ENCODE data around the gene CXCL16.
A peak's percentile ranks its signal among the peaks of the same experiment; 100 is the strongest.

CXCL16 gene, protein sequence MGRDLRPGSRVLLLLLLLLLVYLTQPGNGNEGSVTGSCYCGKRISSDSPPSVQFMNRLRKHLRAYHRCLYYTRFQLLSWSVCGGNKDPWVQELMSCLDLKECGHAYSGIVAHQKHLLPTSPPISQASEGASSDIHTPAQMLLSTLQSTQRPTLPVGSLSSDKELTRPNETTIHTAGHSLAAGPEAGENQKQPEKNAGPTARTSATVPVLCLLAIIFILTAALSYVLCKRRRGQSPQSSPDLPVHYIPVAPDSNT

DNA sequence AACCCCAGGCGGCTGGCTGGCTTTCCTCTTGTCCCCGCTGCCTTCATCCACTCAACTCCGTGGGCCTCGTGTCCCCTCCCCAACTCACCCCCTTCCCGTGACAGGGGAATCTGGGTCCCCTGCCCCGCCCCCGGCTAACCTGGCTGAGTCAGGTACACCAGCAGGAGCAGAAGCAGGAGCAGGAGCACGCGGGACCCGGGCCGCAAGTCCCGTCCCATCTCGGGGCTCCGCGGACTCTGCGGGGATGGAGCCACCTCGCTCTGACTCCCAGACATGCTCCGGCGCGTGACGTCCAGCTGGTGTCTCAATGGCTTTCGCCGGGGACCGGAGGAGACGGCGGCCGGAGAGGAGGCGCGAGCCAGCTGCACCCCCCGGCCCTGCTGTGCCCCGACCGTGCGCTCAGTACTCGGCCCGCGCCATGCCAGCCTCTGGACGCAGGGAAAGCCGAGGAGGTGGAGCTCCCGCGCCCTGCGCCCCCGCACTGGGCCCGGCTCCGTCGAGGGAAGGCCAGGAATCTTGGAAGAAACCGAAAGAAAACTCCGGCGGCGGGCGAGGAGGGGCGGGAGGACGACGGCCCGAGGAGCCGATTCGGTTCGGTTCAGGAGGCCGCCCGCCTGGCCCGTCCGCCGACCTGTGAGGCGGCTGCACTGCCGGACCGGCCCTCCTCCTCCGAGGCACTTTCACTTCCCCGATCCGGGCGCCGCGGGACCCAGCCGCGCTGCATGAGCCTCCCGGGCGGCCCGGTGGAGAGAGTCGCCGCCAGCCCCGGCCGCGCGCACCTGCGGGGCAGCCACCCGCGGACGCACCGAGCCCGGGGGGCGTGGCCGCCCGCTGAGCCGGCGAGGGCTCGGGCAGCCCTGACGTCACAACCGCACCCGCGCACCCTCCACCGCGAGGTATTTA is at the start of gene CXCL16, which contains the start of gene ZMYND15:
CXCL16 (minus strand) TSS at position 807 of the 903 bp plus-strand sequence; CDS start at position 218, 589 bp downstream.
ZMYND15 (plus strand) TSS at position 712 of the 903 bp plus-strand sequence. CDS start 716 bp downstream, outside the sequence.
- peak; percentile 75 for DNase-seq

DNA sequence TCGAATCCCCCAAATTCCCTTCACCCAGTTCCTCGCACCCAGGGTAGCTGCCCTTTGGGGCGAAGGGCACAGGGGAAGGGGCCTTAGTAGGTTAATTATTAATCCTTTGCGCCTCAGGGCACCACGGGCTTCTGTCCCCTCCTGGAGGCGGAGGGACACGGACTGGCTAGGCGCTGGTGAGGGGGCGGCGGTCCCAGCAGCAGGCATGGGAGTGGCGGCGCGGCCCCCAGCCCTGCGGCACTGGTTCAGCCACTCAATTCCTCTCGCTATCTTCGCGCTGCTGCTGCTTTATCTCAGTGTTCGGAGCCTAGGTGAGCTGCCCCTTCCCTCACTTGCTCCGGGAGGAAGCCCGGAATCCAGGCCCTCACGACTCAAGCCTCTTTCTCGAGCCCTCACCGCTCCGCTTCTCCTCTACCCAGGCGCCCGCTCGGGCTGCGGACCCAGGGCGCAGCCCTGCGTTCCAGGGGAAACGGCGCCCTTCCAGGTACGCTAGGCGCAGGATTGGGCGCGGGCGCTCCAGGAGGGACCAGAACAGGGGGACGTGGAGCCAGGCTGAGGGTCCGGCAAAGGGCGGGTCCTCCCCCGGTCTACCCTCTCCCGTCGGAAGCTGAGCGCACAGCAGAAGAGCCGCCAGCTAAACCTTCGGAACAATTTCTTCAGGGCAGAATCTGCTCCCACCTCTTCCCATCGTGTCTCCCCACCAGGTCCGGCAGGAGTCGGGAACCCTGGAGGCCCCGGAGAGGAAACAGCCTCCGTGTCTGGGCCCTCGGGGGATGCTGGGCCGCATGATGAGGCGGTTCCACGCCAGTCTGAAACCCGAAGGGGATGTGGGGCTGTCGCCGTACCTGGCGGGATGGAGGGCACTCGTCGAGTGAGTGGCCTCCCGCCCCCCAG is 49.3 kb upstream of the CXCL16 start, which contains the start of gene GLTPD2:
GLTPD2 (plus strand) TSS at position 158 of the 894 bp plus-strand sequence; CDS start at position 206, 48 bp downstream.
- DNase-seq: no peak

DNA sequence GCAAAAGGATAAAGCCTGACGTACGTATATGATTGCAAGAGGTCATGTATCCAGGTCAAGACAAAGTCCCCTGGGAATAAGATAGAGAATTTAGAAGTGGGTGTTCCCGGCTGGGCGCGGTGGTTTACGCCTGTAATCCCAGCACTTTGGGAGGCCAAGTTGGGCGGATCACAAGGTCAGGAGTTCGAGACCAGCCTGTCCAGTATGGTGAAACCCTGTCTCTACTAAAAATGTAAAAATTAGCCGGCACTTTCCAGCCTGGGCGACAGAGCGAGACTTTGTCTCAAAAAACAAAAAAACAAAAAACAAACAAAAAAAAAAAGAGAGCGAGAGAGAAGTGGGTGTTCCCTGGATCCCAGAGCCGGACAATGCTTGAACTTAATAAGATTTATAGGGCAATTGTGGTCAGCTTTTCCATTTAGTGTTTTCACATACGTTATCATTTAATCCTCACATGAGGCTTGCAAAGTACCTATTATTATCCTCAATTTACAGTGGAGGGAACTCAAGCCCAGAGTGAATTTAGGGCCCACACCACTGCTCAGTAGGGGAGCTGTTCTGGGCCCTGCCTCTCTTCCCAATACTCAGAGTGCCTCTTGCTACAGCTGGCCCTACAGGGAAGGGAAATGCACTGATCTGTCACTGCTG is 48.6 kb upstream of the CXCL16 start:
- DNase-seq: no peak

DNA sequence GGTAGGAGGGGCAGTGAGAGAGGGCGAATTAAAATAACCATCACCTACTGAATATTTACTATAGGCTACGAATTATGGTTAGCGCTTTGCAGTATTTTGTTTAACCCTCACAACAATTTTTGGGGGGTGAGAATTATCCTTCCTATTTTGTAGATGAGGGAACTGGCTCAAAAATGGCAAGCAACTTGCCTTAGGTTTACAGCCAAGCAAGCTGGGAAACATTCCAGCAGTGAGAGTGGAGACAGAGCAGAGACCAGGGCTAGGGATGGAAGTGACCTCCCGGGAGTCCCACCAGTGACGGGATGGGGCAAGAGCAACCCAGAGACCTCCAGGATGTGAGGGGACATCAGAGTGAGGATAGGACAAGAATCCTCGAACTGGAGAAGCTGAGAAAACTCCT is 46.8 kb upstream of the CXCL16 start:
- no peak for DNase-seq

DNA sequence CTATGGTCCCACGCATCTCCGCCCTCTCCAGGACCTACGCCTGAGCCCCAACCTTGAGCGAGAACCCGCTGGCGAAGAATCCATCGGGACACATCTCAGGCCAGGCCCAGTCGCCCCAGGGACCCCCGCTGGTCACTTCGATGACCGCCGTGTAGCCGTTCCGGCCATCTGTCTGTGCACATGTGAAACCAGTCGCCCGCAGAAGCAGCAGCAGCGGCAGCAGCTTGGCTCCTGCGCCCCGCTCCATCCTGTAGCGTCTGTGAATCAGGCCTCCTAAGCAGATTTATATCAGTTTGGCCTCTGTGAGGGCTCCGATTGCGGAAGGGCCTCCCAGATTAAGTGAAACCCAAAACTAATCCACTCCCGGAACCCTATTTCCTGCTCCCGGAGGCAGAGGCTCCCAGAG is 46.4 kb upstream of the CXCL16 start, which contains the start of gene VMO1:
VMO1 (minus strand) TSS at position 259 of the 406 bp plus-strand sequence; CDS start at position 247, 12 bp downstream.
- DNase-seq: no peak

DNA sequence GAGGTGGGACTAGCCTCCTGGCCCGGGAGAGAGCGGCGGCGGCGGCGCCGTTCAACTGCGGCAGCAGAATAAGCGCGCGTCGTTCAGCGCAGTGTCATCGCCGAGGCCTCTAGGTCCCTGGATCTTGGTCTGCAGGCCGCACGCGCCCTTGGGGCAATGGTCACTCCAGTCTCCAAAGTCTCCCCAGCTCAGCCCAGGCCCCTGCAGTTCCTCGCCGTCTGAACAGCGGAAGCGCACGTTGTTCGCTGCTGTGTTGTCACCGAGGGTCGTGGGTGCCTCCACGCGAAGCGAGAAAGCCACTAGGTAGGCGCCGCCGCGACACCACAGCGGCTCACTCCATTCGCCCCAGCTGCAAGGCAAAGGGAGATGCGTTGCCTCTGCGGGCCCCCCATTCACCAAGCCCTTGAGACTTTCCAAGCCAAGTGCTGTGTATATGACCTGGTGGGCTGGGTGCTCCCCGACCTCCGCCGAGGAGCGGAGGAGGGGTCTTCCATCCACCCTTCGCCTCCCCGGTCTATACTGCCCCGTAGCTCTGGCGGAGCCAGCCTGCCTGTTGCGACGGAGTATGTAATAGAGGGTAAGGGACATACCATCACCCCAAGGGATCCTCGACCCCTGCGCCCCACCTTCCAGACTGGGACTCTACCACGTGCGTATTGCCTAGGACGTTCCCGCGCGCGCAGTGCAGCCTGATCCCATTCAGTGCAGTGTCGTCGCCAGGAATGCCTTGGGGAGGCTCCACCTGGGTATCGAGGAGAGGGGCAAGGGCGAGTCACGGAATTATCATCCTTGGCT is 45.8 kb upstream of the CXCL16 start:
- DNase-seq: no peak

DNA sequence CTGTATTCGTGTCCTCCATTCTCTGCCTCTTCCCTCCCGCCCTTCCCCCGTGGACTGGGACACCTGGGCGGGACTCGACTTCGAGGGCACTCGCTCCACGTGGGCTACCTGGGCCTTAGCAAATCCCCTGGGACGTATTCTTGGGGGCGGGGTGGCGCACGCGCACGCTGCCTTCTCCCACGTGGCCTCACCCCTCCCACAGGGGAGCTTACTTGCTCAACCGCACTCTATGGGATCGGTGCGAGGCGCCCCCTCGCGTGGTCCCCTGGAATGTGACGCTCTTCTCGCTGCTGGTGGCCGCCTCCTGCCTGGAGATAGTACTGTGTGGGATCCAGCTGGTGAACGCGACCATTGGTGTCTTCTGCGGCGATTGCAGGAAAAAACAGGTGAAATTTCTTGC is 42.9 kb upstream of the CXCL16 start:
- DNase-seq: no peak

DNA sequence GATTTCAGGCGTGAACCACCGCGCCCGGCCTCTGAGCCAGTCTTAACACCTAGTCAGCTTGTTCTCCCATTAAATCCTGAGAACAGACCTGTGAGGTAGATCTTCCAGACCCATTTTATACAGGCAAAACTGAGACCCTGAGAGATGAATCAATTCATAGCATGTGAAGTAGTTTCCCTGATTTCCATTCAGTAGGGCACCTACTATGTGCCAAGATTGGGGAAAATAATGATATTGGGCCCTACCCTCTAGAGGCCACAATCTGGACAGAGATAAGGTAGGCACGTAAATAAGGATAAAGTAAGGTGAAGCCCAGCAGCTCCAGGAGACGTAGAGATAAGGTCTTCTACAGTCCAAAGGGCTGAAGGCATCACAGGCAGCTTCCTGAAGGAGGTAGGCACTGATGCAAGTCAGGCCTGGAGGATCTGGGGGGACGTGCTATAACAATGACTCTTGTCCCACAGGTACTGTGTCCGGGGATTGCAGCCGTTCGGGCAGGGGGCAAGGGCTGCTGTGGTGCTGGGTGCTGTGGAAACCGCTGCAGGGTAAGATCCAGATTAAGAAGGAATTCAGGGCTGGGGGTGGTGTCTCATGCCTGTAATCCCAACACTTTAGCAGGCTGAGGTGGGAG is 40.7 kb upstream of the CXCL16 start:
- DNase-seq: no peak

DNA sequence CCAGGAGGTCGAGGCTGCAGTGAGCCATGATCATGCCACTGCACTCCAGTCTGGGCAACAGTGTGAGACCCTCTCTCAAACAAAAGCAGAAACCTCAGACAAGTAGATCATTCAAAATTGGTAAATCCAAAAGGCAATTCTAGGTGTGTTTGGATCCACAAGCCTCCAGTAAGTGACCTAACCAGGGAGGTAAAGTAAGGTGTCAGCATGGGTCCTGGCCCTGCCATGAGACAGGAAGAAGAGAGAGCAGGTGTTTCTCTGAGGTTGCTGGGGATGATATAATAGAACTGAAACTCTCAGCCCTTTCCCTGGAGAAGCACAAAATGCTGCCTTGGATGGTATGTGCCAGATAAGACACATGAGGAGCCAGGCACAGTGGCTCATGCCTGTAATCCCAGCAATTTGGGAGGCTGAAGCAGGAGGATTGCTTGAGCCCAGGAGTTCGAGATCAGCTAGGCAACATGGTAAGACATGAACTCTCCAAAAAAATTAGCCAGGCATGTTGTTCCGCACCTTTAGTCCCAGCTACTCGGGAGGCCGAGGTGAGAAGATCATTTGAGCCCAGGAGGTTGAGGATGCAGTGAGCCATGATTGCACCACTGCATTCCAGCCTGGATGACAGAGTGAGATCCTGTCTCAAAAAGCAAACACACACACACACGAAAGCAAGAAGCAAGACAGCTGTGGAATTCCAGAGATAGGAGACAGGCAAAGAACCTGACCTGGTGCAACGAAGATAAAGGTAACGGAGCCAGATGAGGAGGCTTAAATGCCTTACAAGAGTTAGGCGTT is 38.4 kb upstream of the CXCL16 start:
- DNase-seq: no peak

DNA sequence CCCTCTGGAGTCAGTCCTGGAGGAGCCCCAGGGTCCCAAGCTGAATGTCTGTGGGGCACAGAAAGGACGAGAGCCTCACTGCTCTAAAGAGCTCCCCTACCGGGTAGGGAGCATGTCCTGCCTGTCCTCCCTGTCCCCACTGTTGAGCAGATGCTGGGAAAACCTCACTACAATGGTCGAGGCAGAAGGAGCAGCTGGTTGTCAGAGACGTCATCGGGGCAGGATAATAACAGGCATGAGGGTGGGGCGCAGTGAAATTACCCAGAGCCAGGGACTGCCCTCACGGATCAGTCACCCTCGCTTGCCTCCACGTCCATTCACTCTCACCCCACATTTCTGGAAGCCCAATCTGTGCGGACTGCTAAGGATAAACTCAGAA is 32.5 kb upstream of the CXCL16 start:
- no peak for DNase-seq

DNA sequence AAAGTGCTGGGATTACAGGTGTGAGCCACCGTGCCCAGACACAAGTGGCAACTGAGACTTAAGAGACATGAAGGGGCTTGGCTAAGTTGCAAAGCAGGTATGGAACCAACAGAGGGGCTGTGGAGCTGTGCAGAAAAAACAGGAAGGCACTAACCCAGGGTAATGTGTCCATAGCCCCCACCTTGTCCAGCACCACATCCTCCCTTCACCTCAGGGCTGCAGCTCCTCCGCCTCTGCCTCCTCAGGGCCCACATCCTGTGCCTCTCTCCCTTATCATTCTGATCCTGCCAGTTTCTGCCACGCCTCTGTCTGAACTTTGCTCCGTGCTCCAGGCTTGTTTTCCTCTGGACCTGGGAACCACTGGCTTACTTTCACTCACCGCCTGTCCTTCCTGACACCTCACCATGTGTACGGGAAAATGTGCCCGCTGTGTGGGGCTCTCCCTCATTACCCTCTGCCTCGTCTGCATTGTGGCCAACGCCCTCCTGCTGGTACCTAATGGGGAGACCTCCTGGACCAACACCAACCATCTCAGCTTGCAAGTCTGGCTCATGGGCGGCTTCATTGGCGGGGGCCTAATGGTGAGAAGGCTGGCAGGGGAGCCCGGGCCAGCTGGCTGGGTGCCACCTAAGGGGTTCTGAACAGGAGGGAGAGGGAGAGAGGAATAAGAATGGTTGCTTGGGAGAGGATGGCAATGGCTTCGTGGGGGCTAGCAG is 31.9 kb upstream of the CXCL16 start, which contains the start of gene TM4SF5:
TM4SF5 (plus strand) TSS at position 368 of the 716 bp plus-strand sequence; CDS start at position 405, 37 bp downstream.
- DNase-seq: no peak

DNA sequence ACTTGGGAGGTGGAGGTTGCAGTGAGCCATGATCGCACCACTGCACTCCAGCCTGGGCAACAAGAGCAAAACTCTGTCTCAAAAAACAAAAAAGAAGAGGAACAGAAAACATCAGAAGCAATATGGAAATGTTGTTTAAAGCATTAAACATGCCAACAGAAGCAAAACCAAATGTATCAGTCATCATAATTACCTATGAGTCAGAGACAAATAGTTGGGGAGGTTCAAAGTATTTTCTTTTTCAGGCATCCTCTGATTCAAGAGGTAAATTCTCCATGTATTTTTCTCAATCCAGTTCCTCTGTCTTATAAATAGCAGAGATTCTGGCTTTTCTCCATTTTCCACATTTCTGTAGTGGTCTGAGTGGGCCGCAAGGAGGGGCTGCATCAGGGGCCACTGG is 29.9 kb upstream of the CXCL16 start:
- DNase-seq: no peak

DNA sequence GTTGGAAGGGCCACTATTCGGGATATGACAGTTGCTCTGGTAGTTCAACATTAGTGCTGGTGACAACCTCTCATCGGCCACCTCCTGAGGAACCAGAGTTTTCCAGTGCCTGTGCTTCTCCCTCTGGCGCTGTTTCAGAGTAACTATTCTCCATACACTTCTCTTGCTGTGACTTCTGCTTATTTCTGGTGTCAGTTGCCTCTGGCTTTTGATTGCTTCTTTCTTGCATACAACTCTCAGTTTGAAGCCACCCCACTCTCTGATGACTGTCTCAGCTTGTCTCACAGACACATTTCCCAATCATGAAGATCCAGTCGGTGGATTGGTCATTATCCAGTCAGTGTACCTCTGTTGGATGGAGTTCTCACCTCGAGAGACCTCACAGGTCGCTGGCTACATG is 28.6 kb upstream of the CXCL16 start:
- no peak for DNase-seq

DNA sequence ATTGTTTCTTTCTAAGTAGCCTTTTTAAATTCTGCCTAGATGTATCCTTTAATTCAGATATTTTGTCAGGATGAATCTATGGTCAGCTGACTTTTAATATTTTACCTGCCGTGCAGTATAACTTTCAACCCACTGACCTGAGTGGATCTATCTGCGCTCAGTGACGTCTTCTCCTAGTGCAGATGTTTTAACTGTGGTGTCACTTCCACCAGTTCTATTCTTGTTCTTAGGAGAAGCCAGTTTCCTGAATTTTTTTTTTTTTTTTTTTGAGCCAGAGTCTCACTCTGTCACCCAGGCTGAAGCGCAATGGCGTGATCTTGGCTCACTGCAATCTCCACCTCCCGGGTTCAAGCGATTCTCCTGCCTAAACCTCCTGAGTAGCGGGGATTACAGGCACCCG is 27.0 kb upstream of the CXCL16 start:
- no peak for DNase-seq

DNA sequence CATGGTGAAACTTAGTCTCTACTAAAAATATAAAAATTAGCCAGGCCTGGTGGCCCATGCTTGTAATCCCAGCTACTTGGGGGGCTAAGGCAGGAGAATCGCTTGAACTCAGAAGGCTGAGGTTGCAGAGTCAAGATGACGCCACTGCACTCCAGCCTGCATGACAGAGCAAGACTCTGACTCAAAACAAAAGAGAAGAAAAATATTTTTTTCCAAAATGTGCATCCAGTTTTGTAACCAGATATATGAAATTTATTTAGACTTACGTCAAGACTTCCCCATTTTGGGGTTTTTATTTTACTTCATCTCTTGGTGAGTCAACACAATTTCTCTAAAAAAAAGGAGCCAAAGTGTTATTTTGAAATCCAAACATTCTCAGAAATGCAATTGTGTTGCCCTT is 26.5 kb upstream of the CXCL16 start:
- DNase-seq: no peak

DNA sequence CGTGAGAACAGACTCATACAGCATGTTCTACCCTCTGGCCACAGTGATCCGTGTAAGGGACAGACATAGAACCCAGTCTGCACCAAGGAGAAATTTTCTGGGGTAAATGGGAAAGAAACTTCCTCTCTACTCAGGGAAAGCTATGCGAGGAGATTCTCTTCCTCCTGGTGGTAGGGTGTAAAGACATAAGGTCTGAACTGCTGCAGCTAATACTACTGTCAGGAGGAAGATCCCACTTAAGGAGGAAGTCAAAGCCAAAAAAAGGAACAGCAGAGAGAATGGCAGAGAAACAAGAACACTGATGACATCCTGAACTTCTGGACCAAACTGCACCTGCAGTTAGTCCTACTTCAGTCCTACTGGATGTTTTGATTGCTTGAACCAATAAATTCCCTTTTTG is 24.9 kb upstream of the CXCL16 start:
- no peak for DNase-seq

DNA sequence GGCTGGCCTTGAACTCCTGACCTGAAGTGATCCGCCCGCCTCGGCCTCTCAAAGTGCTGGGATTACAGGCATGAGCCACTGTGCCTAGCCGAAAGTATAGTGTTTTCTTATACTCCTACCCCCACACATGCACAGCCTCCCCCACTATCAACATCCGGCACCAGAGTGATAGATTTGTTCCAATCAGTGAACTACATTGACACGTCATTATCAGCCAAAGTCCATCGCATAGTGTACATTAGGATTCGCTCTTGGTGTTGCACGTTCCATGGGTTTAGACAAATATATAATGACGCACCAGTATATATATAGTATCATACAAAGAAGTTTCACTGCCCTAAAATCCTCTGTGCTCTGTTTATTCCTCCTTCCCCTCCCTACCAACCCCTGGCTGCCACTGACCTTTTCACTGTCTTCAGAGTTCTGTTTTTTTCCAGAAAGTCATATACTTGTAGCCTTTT is 20.1 kb upstream of the CXCL16 start:
- no peak for DNase-seq

DNA sequence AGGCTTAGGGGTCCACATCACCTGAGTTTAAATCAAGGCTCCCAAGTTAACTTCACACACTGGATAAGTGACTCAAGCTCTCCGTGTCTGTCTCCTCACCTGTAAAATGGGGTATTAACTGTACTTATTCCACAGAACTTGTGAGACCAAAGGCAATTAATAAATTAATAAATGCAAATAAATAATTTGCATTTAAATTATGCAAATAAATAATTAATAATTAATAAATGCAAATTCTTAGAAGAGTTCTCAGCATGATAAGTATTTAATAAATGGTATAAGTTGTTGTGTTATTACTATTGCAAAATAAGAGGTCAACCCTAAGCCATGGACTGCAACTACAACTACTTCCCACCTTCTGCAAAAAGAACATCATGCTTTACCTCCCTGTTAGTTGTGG is 13.7 kb upstream of the CXCL16 start:
- no peak for DNase-seq

DNA sequence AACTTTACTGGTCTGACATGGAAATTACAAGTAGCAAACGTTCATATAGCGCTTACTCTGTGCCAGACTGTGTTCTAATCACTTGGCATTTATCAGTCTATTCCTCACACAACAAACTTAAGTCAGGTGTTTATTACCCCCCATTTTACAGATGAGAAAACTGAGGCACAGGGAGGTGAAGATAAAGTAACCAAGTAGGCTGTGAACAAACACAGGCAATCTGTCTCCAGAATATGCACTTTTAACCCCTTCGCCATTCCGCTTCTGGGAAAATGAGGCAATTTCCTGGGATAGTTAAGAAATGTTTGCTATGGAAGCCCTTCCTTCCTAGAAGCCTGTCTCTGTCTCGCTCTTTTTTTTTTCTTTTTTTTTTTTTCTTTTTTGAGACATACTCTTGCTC is 12.2 kb upstream of the CXCL16 start:
- no peak for DNase-seq
